ENCODE results near the gene MAP7D2. TPM values are rescaled to one million over a fixed set of nuclear protein-coding genes. Genes with fewer than 3 reads are reported as not detected.

MAP7D2 gene
- total and polyA plus RNA-seq, 4 donors = 0.16 to 1.5 (median 0.42) TPM

DNA sequence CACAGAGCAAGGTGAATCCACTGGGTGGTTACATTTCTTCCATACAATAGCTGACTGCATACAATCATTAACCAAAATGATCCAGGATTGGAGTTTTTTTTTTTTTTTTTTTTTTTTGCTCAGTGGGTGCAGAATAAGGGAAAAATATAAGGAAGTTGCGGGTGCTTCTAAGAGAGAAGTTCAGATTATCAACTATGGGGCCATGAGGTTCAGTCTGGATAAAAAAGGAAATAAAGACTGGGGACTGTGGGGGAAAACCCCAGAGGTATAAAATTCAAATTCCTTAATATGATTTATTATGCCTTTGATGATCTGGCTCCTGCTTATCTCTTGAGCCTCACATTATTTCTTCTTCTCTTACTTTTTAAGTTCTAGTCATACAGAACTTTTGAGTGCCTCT lies 30.9 kb upstream of the MAP7D2 start:
- H3K9me3 ChIP-seq (ENCODE audit: control insufficient read depth in 4 of 4, low read length in 3 of 4) = no peaks in the 10 kb centered on the region

DNA sequence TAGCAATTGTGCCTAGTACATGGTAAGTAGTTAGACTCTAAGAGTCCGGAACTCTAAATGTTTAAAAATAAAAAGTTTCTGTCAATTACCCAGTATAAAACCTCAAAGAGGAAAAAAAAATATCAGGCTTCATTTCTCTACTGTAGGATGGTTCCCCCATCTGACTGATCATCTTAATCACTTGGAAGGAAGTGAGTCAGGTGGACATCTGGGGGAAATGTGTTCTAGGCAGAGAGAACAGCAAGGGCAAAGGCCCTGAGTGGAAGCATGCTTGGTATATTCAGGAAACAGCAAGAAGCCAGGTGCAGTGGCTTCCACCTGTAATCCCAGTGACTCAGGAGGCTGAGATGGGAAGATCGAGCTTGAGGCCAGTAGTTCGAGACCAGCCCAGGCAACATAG lies 27.8 kb upstream of the MAP7D2 start:
- Histone ChIP-seq H3K9ac (ENCODE audit: low read depth in 1 of 2, low read length in 2 of 2) (no peak overlapping the region), H3K4me1 (ENCODE audit: control insufficient read depth in 4 of 4, insufficient read depth in 4 of 4, low read length in 3 of 4) (peaks cover 0 to 16% (median 13%) of the 10 kb centered on the region in 4 donors), H3K4me3 (ENCODE audit: low read depth in 1 of 3, low read length in 3 of 3) (no peak overlapping the region), H3K27ac (ENCODE audit: low read depth in 1 of 2, low read length in 2 of 2) (no peak overlapping the region), H3K27me3 (ENCODE audit: control insufficient read depth in 4 of 4, insufficient read depth in 4 of 4, low read length in 3 of 4) (no peaks in the 10 kb centered on the region), H3K36me3 (ENCODE audit: control insufficient read depth in 4 of 4, insufficient read depth in 3 of 4, low read depth in 1 of 4, low read length in 3 of 4) (no peaks in the 10 kb centered on the region), H3K9me3 (ENCODE audit: control insufficient read depth in 4 of 4, low read length in 3 of 4) (no peaks in the 10 kb centered on the region)
- 95% methylated on average over 3 of the region's 3 CpGs for WGBS
- TF ChIP-seq, protein P1, sequence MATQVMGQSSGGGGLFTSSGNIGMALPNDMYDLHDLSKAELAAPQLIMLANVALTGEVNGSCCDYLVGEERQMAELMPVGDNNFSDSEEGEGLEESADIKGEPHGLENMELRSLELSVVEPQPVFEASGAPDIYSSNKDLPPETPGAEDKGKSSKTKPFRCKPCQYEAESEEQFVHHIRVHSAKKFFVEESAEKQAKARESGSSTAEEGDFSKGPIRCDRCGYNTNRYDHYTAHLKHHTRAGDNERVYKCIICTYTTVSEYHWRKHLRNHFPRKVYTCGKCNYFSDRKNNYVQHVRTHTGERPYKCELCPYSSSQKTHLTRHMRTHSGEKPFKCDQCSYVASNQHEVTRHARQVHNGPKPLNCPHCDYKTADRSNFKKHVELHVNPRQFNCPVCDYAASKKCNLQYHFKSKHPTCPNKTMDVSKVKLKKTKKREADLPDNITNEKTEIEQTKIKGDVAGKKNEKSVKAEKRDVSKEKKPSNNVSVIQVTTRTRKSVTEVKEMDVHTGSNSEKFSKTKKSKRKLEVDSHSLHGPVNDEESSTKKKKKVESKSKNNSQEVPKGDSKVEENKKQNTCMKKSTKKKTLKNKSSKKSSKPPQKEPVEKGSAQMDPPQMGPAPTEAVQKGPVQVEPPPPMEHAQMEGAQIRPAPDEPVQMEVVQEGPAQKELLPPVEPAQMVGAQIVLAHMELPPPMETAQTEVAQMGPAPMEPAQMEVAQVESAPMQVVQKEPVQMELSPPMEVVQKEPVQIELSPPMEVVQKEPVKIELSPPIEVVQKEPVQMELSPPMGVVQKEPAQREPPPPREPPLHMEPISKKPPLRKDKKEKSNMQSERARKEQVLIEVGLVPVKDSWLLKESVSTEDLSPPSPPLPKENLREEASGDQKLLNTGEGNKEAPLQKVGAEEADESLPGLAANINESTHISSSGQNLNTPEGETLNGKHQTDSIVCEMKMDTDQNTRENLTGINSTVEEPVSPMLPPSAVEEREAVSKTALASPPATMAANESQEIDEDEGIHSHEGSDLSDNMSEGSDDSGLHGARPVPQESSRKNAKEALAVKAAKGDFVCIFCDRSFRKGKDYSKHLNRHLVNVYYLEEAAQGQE (IDR thresholded peaks at IDR 0.05) = no peak
- TF ChIP-seq, protein P2, sequence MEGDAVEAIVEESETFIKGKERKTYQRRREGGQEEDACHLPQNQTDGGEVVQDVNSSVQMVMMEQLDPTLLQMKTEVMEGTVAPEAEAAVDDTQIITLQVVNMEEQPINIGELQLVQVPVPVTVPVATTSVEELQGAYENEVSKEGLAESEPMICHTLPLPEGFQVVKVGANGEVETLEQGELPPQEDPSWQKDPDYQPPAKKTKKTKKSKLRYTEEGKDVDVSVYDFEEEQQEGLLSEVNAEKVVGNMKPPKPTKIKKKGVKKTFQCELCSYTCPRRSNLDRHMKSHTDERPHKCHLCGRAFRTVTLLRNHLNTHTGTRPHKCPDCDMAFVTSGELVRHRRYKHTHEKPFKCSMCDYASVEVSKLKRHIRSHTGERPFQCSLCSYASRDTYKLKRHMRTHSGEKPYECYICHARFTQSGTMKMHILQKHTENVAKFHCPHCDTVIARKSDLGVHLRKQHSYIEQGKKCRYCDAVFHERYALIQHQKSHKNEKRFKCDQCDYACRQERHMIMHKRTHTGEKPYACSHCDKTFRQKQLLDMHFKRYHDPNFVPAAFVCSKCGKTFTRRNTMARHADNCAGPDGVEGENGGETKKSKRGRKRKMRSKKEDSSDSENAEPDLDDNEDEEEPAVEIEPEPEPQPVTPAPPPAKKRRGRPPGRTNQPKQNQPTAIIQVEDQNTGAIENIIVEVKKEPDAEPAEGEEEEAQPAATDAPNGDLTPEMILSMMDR (IDR thresholded peaks at IDR 0.05; ENCODE audit: low read depth, low read length, missing input control) = no peak
- TF ChIP-seq FOXA1 (IDR thresholded peaks at IDR 0.05) = no peak
- no peak for TF ChIP-seq SP1 (IDR thresholded peaks at IDR 0.05)
- no peak for TF ChIP-seq YY1 (IDR thresholded peaks at IDR 0.05)
- TF ChIP-seq, protein P3, sequence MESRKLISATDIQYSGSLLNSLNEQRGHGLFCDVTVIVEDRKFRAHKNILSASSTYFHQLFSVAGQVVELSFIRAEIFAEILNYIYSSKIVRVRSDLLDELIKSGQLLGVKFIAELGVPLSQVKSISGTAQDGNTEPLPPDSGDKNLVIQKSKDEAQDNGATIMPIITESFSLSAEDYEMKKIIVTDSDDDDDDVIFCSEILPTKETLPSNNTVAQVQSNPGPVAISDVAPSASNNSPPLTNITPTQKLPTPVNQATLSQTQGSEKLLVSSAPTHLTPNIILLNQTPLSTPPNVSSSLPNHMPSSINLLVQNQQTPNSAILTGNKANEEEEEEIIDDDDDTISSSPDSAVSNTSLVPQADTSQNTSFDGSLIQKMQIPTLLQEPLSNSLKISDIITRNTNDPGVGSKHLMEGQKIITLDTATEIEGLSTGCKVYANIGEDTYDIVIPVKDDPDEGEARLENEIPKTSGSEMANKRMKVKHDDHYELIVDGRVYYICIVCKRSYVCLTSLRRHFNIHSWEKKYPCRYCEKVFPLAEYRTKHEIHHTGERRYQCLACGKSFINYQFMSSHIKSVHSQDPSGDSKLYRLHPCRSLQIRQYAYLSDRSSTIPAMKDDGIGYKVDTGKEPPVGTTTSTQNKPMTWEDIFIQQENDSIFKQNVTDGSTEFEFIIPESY (IDR thresholded peaks at IDR 0.05) = no peak
- no peak for TF ChIP-seq RAD21 (IDR thresholded peaks at IDR 0.05)
- DNase-seq (ENCODE audit: low spot score) = no peak

More for the DNA sequence above, 30.9 kb upstream of the MAP7D2 start:
- H3K9ac ChIP-seq (ENCODE audit: low read depth in 1 of 2, low read length in 2 of 2) = no peak overlapping the region
- H3K4me1 ChIP-seq (ENCODE audit: control insufficient read depth in 4 of 4, insufficient read depth in 4 of 4, low read length in 3 of 4) = peaks cover 0 to 8% (median 2%) of the 10 kb centered on the region in 4 donors
- H3K4me3 ChIP-seq (ENCODE audit: low read depth in 1 of 3, low read length in 3 of 3) = no peak overlapping the region
- TF ChIP-seq HNF4G (IDR thresholded peaks at IDR 0.05) (no peak), NR2F2 (IDR thresholded peaks at IDR 0.05) (no peak), JUND (IDR thresholded peaks at IDR 0.05) (no peak)
- TF ChIP-seq, protein P3 (IDR thresholded peaks at IDR 0.05) = no peak
- TF ChIP-seq, protein P2 (IDR thresholded peaks at IDR 0.05; ENCODE audit: low read depth, low read length, missing input control) = no peak
- 71% methylated on average over 1 of the region's 1 CpG for WGBS
- no peak overlapping the region for H3K27ac ChIP-seq (ENCODE audit: low read depth in 1 of 2, low read length in 2 of 2)
- H3K27me3 ChIP-seq (ENCODE audit: control insufficient read depth in 4 of 4, insufficient read depth in 4 of 4, low read length in 3 of 4) = no peaks in the 10 kb centered on the region
- H3K36me3 ChIP-seq (ENCODE audit: control insufficient read depth in 4 of 4, insufficient read depth in 3 of 4, low read depth in 1 of 4, low read length in 3 of 4) = peaks cover 0 to 8% (median 3%) of the 10 kb centered on the region in 4 donors
- no peak for DNase-seq (ENCODE audit: low spot score)
